Keratinocyte (primary cell): Measurements from ENCODE around the gene DHX57. TPM values are rescaled to one million over a fixed set of nuclear protein-coding genes. Genes with fewer than 3 reads are reported as not detected.

Source experiments
- DNase-seq: peaks from one replicate; pipeline ENCODE4 v3.0.0-alpha.2; 2011; ENCODE audit warnings: low read depth, missing footprints, low spot score
- FAIRE-seq: peaks from 2 replicates; lab custom pipeline; 2011; peaks lifted over from hg19 to GRCh38; lab: Jason Lieb, UNC
- H2AFZ ChIP-seq: 2 replicates; pipeline ENCODE4 v1.6.0; 2012; ENCODE audit warnings: low read length, control low read depth, inconsistent platforms; ENCODE audit not compliant: control insufficient read depth
- H3K27ac ChIP-seq: 2 replicates; pipeline ENCODE4 v1.5.1; 2011; ENCODE audit warnings: low read length; ENCODE audit not compliant: control insufficient read depth, insufficient read depth
- H3K27me3 ChIP-seq: 3 replicates; pipeline ENCODE4 v1.6.0; 2011; ENCODE audit warnings: low read length; ENCODE audit not compliant: control insufficient read depth, insufficient read depth; ENCODE audit errors: extremely low read depth
- H3K36me3 ChIP-seq, 2 experiments: 2 replicates in 1 of 2; 3 replicates in 1 of 2; pipeline ENCODE4 v1.5.1; 2011; ENCODE audit warnings: low read length in 2 of 2, mild to moderate bottlenecking in 1 of 2; ENCODE audit not compliant: control insufficient read depth in 2 of 2, insufficient read depth in 2 of 2; ENCODE audit errors: extremely low read depth in 1 of 2
- H3K4me1 ChIP-seq: 3 replicates; pipeline ENCODE4 v1.5.1; 2011; ENCODE audit warnings: low read length; ENCODE audit not compliant: control insufficient read depth, insufficient read depth; ENCODE audit errors: extremely low read depth
- H3K4me2 ChIP-seq: 3 replicates; pipeline ENCODE4 v1.6.0; 2011; ENCODE audit warnings: low read depth, low read length; ENCODE audit not compliant: control insufficient read depth, insufficient read depth; ENCODE audit errors: extremely low read depth
- H3K4me3 ChIP-seq, 3 experiments: fragments of 200-600 bp in 1 of 3; sonication (generic) in 1 of 3; 2 replicates in 2 of 3; 3 replicates in 1 of 3; pipeline ENCODE4 v1.5.1; 2011 to 2016; ENCODE audit warnings: low read length in 3 of 3, mild to moderate bottlenecking in 3 of 3, control low read depth in 2 of 3, inconsistent platforms in 1 of 3, low read depth in 1 of 3, mixed read lengths in 1 of 3, mixed run types in 1 of 3, moderate library complexity in 1 of 3; ENCODE audit not compliant: control insufficient read depth in 2 of 3, insufficient read depth in 2 of 3; ENCODE audit errors: extremely low read depth in 1 of 3
- H3K79me2 ChIP-seq: 2 replicates; pipeline ENCODE4 v1.6.0; 2012; ENCODE audit warnings: low read length; ENCODE audit not compliant: control insufficient read depth, insufficient read depth
- H3K9ac ChIP-seq: 3 replicates; pipeline ENCODE4 v1.6.0; 2011; ENCODE audit warnings: low read length; ENCODE audit not compliant: control insufficient read depth, insufficient read depth; ENCODE audit errors: extremely low read depth
- H3K9me1 ChIP-seq: 3 replicates; pipeline ENCODE4 v1.6.0; 2011; ENCODE audit warnings: low read length; ENCODE audit not compliant: control insufficient read depth, insufficient read depth; ENCODE audit errors: extremely low read depth
- H3K9me3 ChIP-seq: 2 replicates; pipeline ENCODE4 v1.5.1; 2012; ENCODE audit warnings: low read depth, low read length; ENCODE audit not compliant: control insufficient read depth
- H4K20me1 ChIP-seq: 3 replicates; pipeline ENCODE4 v1.6.0; 2011; ENCODE audit warnings: low read length; ENCODE audit not compliant: control insufficient read depth, insufficient read depth; ENCODE audit errors: extremely low read depth
- EZH2 ChIP-seq: IDR thresholded peaks from one replicate; pipeline ENCODE4 v1.6.1; 2012; ENCODE audit warnings: inconsistent platforms, mild to moderate bottlenecking, low read length, moderate library complexity
- dilution Hi-C: fragments of 300-500 bp; cut with MboI; formaldehyde crosslinking; loops from one replicate; pipeline ENCODE4 v1.7.0; 2020; ENCODE audit warnings: low sequenced_read_pairs; ENCODE audit not compliant: extremely low pct_ligation_motif_present
- polyA plus RNA-seq, 5 experiments: library from polyadenylated mRNA; depleted of rRNA in 3 of 5; stranded (reverse) in 3 of 5; stranded (forward) in 1 of 5; unstranded in 1 of 5; fragments of >200 nt; gene quantifications; 1 replicate in 1 of 5; 2 replicates in 3 of 5; 3 replicates in 1 of 5; pipeline versions ENCODE4 v1.2.1 to v1.2.3, GENCODE V29; 2011 to 2012; ENCODE audit warnings: missing spikeins in 2 of 5, low read depth in 1 of 5, low replicate concordance in 1 of 5
- TF ChIP-seq, protein P1 (sequence below), 3 experiments: IDR thresholded peaks in 1 of 3; conservative IDR thresholded peaks in 1 of 3; optimal IDR thresholded peaks in 1 of 3; 2 replicates in 2 of 3; 3 replicates in 1 of 3; pipeline versions ENCODE3 to v1.5.1; 2011; ENCODE audit warnings: low read length in 3 of 3, mild to moderate bottlenecking in 3 of 3, moderate library complexity in 2 of 3, control low read depth in 1 of 3, inconsistent platforms in 1 of 3; ENCODE audit not compliant: insufficient read depth in 2 of 3; ENCODE audit errors: extremely low read depth in 1 of 3

DHX57 gene
- polyA plus RNA-seq, 1 donor (not counting 4 experiments of a cell fraction or from before 2014, with no cell fraction given) = 19.0 TPM

DNA sequence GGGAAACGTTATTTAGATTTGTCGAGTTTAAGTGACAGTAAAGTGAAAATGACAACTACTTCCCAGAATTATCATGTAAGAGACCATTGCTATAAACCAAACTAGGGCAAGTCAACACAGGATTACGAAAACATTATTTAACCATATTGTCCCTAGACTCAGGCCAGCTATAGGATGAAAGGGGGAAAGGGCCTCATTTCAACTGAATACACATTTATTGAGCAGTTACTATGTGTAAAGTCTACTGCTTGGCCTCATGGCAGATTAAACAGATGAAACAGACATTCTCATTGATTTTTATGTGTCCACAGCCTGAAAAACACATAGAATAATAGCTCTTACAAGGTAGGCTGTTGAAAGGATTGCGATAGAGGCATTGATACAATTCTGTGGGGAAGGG, 46.7 kb upstream of the DHX57 start:
- FAIRE-seq (no peak), DNase-seq (no peak)
- H2AFZ ChIP-seq = no peak overlapping the region
- H3K9me3 ChIP-seq = no peaks in the 10 kb centered on the region
- H3K4me1 ChIP-seq = no peaks in the 10 kb centered on the region
- dilution Hi-C loops = no loop called here
- H3K36me3 ChIP-seq = no peaks in the 10 kb centered on the region
- H3K27ac ChIP-seq = no peak overlapping the region
- TF ChIP-seq, protein P1, sequence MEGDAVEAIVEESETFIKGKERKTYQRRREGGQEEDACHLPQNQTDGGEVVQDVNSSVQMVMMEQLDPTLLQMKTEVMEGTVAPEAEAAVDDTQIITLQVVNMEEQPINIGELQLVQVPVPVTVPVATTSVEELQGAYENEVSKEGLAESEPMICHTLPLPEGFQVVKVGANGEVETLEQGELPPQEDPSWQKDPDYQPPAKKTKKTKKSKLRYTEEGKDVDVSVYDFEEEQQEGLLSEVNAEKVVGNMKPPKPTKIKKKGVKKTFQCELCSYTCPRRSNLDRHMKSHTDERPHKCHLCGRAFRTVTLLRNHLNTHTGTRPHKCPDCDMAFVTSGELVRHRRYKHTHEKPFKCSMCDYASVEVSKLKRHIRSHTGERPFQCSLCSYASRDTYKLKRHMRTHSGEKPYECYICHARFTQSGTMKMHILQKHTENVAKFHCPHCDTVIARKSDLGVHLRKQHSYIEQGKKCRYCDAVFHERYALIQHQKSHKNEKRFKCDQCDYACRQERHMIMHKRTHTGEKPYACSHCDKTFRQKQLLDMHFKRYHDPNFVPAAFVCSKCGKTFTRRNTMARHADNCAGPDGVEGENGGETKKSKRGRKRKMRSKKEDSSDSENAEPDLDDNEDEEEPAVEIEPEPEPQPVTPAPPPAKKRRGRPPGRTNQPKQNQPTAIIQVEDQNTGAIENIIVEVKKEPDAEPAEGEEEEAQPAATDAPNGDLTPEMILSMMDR (optimal IDR thresholded peaks at IDR 0.05 in 1 of 3, IDR thresholded peaks at IDR 0.05 in 1 of 3, conservative IDR thresholded peaks at IDR 0.05 in 1 of 3; ENCODE audit: extremely low read depth in 1 of 3, insufficient read depth in 2 of 3, low read length in 3 of 3) = no peak
- TF ChIP-seq EZH2 = no peak
- no peak overlapping the region for H3K4me3 ChIP-seq
- no peaks in the 10 kb centered on the region for H3K27me3 ChIP-seq
- no peaks in the 10 kb centered on the region for H3K9me1 ChIP-seq
- no peak overlapping the region for H3K4me2 ChIP-seq
- no peak overlapping the region for H3K9ac ChIP-seq
- no peaks in the 10 kb centered on the region for H3K79me2 ChIP-seq
- no peaks in the 10 kb centered on the region for H4K20me1 ChIP-seq

DNA sequence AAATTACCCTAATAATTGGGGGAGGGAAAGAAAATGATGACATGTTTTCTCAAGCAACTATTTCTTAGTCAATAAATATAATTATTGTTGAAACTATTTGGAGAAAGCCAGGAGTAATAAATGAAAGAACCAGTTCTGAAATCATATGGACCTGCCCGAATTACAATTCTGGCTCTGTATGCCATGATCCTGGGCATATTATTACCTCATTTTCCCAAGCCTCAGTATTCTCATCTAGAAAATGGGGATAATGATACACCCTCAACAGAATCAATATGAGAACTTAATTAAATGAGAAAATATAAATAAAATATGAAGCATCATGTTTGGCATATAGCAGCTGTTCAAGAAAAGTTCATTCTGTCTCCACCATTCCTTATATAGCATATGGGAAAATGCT, 36.9 kb upstream of the DHX57 start:
- H2AFZ ChIP-seq = no peak overlapping the region
- TF ChIP-seq, protein P1 (optimal IDR thresholded peaks at IDR 0.05 in 1 of 3, IDR thresholded peaks at IDR 0.05 in 1 of 3, conservative IDR thresholded peaks at IDR 0.05 in 1 of 3; ENCODE audit: extremely low read depth in 1 of 3, insufficient read depth in 2 of 3, low read length in 3 of 3) = no peak
- TF ChIP-seq EZH2 = no peak
- no peaks in the 10 kb centered on the region for H3K27me3 ChIP-seq
- no peaks in the 10 kb centered on the region for H3K9me3 ChIP-seq
- FAIRE-seq (no peak), DNase-seq (no peak)
- no peaks in the 10 kb centered on the region for H3K9me1 ChIP-seq
- H3K4me3 ChIP-seq = no peak overlapping the region
- H3K9ac ChIP-seq = no peak overlapping the region
- dilution Hi-C loops = no loop called here
- H3K36me3 ChIP-seq = no peaks in the 10 kb centered on the region
- no peaks in the 10 kb centered on the region for H3K79me2 ChIP-seq
- no peaks in the 10 kb centered on the region for H3K4me1 ChIP-seq
- H3K27ac ChIP-seq = no peak overlapping the region
- H3K4me2 ChIP-seq = no peak overlapping the region
- H4K20me1 ChIP-seq = no peaks in the 10 kb centered on the region
